ENCODE results near the gene MYO3A.

MYO3A gene

GRCh38 chr10:26199841-26200240 lies 265.8 kb downstream of the MYO3A start:
- H3K4me3 ChIP-seq (ENCODE audit: low read depth, low read length): no peak overlapping the region
- TF ChIP-seq, protein P1, sequence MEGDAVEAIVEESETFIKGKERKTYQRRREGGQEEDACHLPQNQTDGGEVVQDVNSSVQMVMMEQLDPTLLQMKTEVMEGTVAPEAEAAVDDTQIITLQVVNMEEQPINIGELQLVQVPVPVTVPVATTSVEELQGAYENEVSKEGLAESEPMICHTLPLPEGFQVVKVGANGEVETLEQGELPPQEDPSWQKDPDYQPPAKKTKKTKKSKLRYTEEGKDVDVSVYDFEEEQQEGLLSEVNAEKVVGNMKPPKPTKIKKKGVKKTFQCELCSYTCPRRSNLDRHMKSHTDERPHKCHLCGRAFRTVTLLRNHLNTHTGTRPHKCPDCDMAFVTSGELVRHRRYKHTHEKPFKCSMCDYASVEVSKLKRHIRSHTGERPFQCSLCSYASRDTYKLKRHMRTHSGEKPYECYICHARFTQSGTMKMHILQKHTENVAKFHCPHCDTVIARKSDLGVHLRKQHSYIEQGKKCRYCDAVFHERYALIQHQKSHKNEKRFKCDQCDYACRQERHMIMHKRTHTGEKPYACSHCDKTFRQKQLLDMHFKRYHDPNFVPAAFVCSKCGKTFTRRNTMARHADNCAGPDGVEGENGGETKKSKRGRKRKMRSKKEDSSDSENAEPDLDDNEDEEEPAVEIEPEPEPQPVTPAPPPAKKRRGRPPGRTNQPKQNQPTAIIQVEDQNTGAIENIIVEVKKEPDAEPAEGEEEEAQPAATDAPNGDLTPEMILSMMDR (IDR thresholded peaks at IDR 0.05; ENCODE audit: control insufficient read depth, extremely low read depth, insufficient read depth): no peak
- no peak for DNase-seq (ENCODE audit: low read depth)

DNA sequence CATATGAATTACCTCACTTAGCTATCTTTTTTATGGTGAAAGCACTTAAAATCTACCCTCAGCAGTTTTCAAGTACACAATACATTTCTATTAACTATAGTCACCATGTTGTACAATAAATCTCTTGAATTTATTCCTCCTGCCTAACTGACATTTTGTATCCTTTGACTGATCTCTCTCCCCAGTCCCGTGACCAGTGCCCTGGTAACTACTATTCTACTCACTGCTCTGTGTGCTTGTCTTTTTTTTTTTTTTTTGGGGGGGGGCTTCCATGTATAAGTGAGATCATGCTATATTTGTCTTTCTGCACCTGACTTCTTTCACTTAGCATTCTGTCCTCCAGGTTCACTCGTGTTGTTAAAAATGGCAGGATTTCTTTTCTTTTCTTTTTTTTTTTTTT lies 271.2 kb downstream of the MYO3A start:
- H3K4me3 ChIP-seq (ENCODE audit: low read depth, low read length): no peak overlapping the region
- TF ChIP-seq, protein P1 (IDR thresholded peaks at IDR 0.05; ENCODE audit: control insufficient read depth, extremely low read depth, insufficient read depth): no peak
- no peak for DNase-seq (ENCODE audit: low read depth)

- no peak for DNase-seq (ENCODE audit: low read depth)
- TF ChIP-seq, protein P1 (IDR thresholded peaks at IDR 0.05; ENCODE audit: control insufficient read depth, extremely low read depth, insufficient read depth): no peak
- H3K4me3 ChIP-seq (ENCODE audit: low read depth, low read length): no peak overlapping the region
Measured at GRCh38 chr10:26211781-26212444, 277.9 kb downstream of the MYO3A start.

DNA sequence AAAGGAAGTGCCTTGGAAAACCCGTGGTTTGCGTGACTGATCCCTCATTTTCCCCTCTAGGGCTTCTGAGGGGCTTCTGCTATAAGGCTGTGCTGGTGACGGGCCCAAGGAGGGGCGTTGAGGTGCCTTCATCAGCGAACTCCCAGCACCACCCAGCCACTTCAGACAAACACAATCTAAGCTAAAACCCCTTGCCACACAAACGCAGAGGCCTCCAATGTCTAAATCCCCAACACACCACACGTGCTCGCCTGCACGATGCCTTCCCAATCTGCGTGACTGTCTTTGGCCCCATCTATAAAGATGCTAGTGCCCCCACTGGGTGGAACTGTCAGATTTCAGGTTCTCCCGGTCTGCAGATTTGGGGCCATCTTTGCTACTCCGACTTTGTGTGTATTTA lies 278.5 kb downstream of the MYO3A start:
- H3K4me3 ChIP-seq (ENCODE audit: low read depth, low read length): no peak overlapping the region
- TF ChIP-seq, protein P1 (IDR thresholded peaks at IDR 0.05; ENCODE audit: control insufficient read depth, extremely low read depth, insufficient read depth): no peak
- no peak for DNase-seq (ENCODE audit: low read depth)

GRCh38 chr10:26213157-26213800 lies 279.2 kb downstream of the MYO3A start:
- H3K4me3 ChIP-seq (ENCODE audit: low read depth, low read length): no peak overlapping the region
- TF ChIP-seq, protein P1 (IDR thresholded peaks at IDR 0.05; ENCODE audit: control insufficient read depth, extremely low read depth, insufficient read depth): no peak
- no peak for DNase-seq (ENCODE audit: low read depth)

- no peak overlapping the region for H3K4me3 ChIP-seq (ENCODE audit: low read depth, low read length)
- no peak for DNase-seq (ENCODE audit: low read depth)
- TF ChIP-seq, protein P1 (IDR thresholded peaks at IDR 0.05; ENCODE audit: control insufficient read depth, extremely low read depth, insufficient read depth): no peak
Measured at GRCh38 chr10:26214004-26214403, 280.0 kb downstream of the MYO3A start.

Measured in LNCaP clone FGC (cell line).